SK-N-SH treated with all-trans-retinoic acid at 6 μM for 48 hours (cell line): ENCODE measurements around the gene SPEM1.

ENCODE experiments used
- TF ChIP-seq, protein P1 (sequence below): fragments of 250-450 bp; sonication (Bioruptor Pico); IDR thresholded peaks from 2 replicates; pipeline ENCODE4 v1.5.1; 2021; ENCODE audit warnings: mild to moderate bottlenecking, moderate library complexity
- TF ChIP-seq, protein P2 (sequence below): fragments of 250-450 bp; sonication (Bioruptor Pico); IDR thresholded peaks from 2 replicates; pipeline ENCODE4 v1.5.1; 2020; ENCODE audit warnings: low read depth, mild to moderate bottlenecking, moderate library complexity
- TF ChIP-seq, protein P3 (sequence below): fragments of 250-450 bp; sonication (Bioruptor Pico); IDR thresholded peaks from 2 replicates; pipeline ENCODE4 v1.8.0; 2021; ENCODE audit warnings: low read depth, mild to moderate bottlenecking, moderate library complexity, borderline replicate concordance

DNA sequence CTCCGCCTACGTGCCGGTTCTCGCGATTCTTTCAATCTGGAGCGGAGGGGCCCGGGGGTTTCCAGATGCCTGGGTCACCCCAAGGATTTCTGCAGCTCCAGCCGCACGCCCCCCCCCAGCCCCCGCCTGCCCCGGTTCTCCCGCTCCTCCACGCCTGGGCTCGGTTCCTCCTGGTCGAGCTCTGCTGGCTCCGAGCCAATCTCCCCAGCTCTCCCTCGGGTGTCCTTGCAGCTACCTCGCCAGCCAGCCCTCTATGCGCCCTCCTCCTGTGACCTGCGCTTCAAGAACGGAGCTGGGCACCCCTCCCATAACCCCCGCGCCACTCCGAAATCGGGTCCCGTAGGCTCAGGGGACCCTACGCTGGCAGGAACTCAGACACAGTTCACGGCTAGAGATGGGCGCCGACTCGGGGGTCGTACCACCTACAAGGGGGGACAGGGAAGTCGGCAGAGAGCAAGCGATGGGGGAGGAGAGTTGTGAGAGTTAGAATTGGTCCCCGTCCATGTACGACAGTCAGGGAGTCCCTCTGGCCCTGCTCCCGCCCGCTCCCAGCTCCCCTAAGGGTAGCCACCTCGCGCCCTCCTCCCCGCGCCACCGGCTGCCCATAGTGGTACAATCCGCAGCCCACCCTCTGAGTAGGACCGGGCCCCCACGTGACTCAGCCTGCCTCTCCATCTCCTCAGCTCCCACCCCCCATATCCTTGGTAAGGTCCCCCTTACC, 20.1 kb downstream of the SPEM1 start:
- TF ChIP-seq, protein P1, sequence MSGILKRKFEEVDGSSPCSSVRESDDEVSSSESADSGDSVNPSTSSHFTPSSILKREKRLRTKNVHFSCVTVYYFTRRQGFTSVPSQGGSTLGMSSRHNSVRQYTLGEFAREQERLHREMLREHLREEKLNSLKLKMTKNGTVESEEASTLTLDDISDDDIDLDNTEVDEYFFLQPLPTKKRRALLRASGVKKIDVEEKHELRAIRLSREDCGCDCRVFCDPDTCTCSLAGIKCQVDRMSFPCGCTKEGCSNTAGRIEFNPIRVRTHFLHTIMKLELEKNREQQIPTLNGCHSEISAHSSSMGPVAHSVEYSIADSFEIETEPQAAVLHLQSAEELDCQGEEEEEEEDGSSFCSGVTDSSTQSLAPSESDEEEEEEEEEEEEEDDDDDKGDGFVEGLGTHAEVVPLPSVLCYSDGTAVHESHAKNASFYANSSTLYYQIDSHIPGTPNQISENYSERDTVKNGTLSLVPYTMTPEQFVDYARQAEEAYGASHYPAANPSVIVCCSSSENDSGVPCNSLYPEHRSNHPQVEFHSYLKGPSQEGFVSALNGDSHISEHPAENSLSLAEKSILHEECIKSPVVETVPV (CRISPR knock-in tag): no peak
- TF ChIP-seq, protein P2, sequence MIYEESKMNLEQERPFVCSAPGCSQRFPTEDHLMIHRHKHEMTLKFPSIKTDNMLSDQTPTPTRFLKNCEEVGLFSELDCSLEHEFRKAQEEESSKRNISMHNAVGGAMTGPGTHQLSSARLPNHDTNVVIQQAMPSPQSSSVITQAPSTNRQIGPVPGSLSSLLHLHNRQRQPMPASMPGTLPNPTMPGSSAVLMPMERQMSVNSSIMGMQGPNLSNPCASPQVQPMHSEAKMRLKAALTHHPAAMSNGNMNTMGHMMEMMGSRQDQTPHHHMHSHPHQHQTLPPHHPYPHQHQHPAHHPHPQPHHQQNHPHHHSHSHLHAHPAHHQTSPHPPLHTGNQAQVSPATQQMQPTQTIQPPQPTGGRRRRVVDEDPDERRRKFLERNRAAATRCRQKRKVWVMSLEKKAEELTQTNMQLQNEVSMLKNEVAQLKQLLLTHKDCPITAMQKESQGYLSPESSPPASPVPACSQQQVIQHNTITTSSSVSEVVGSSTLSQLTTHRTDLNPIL (CRISPR knock-in tag): no peak
- TF ChIP-seq, protein P3, sequence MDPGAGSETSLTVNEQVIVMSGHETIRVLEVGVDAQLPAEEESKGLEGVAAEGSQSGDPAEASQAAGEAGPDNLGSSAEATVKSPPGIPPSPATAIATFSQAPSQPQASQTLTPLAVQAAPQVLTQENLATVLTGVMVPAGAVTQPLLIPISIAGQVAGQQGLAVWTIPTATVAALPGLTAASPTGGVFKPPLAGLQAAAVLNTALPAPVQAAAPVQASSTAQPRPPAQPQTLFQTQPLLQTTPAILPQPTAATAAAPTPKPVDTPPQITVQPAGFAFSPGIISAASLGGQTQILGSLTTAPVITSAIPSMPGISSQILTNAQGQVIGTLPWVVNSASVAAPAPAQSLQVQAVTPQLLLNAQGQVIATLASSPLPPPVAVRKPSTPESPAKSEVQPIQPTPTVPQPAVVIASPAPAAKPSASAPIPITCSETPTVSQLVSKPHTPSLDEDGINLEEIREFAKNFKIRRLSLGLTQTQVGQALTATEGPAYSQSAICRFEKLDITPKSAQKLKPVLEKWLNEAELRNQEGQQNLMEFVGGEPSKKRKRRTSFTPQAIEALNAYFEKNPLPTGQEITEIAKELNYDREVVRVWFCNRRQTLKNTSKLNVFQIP: no peak
